ENCODE measurements around the gene SPRR4. TPM values are rescaled to one million over a fixed set of nuclear protein-coding genes. Genes with fewer than 3 reads are reported as not detected.

SPRR4 gene
- total RNA-seq, 1 experiment from 2014 or later: not detected

DNA sequence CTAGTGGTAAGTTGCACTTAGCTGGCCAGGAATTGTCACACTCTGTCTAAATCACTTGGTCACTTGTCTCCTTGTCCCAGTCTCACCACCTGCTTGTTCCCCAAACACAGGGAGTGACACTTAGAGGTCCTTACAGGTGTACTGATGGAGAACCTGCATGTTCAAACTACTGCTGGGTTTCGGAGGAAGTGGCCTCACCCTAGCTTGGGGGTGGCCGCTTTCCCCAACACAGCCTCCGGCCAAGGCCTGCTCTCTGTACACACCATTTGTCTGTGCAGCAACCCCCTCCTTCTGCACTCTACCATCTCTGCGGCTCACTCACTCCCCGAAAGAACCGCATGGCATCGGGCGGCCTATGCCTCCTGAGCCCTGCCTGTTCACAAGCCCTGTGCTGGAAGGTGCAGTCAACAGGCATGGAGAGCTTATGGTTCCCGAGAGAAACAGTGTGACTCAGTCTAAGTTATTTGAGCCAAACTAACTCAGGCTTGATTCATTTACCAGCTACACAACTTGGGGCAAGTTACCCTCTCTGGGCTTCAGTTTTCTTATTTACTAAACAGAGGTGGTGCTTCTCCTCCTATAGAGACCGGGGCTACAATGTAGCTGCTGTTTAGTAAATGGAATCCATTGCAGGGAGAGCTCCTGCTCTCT, 10.5 kb upstream of the SPRR4 start:
- Histone ChIP-seq H3K9me2 (ENCODE audit: insufficient read depth) (no peaks in the 10 kb centered on the region), H3K27me3 (ENCODE audit: insufficient read depth, low read depth) (no peaks in the 10 kb centered on the region), H3K4me2 (no peak overlapping the region), H3K4me3 (no peak overlapping the region), H2AFZ (no peak overlapping the region), H3K9me3 (ENCODE audit: insufficient read depth, low read depth) (no peaks in the 10 kb centered on the region), H3K27ac (no peak overlapping the region), H4K20me1 (ENCODE audit: insufficient read depth) (no peaks in the 10 kb centered on the region), H3K4me1 (replicated peaks; ENCODE audit: insufficient read depth) (peaks cover 27% of the 10 kb centered on the region), H3K79me2 (ENCODE audit: low read depth) (no peaks in the 10 kb centered on the region), H3K36me3 (ENCODE audit: low read depth) (no peaks in the 10 kb centered on the region), H3F3A (ENCODE audit: insufficient read depth, low read depth) (peaks cover 12% of the 10 kb centered on the region)
- ChIA-PET CTCF (interaction anchor here (0.6 kb wide), 1 partner anchor 237 kb away, joined by 4 read pairs; no protein-coding TSS in a partner anchor), POLR2A (ENCODE audit: unreplicated experiment) (no interaction called here)
- DNase-seq: no peak
- intact Hi-C loops (cut with micrococcal nuclease; ENCODE audit: unreplicated experiment): no loop called here
- no TSS peak for BruUV-seq (replicated peaks)
- TF ChIP-seq, protein P1, sequence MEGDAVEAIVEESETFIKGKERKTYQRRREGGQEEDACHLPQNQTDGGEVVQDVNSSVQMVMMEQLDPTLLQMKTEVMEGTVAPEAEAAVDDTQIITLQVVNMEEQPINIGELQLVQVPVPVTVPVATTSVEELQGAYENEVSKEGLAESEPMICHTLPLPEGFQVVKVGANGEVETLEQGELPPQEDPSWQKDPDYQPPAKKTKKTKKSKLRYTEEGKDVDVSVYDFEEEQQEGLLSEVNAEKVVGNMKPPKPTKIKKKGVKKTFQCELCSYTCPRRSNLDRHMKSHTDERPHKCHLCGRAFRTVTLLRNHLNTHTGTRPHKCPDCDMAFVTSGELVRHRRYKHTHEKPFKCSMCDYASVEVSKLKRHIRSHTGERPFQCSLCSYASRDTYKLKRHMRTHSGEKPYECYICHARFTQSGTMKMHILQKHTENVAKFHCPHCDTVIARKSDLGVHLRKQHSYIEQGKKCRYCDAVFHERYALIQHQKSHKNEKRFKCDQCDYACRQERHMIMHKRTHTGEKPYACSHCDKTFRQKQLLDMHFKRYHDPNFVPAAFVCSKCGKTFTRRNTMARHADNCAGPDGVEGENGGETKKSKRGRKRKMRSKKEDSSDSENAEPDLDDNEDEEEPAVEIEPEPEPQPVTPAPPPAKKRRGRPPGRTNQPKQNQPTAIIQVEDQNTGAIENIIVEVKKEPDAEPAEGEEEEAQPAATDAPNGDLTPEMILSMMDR (conservative IDR thresholded peaks at IDR 0.05): no peak
- TF ChIP-seq EZH2 (IDR thresholded peaks at IDR 0.05; ENCODE audit: low read depth): no peak

DNA sequence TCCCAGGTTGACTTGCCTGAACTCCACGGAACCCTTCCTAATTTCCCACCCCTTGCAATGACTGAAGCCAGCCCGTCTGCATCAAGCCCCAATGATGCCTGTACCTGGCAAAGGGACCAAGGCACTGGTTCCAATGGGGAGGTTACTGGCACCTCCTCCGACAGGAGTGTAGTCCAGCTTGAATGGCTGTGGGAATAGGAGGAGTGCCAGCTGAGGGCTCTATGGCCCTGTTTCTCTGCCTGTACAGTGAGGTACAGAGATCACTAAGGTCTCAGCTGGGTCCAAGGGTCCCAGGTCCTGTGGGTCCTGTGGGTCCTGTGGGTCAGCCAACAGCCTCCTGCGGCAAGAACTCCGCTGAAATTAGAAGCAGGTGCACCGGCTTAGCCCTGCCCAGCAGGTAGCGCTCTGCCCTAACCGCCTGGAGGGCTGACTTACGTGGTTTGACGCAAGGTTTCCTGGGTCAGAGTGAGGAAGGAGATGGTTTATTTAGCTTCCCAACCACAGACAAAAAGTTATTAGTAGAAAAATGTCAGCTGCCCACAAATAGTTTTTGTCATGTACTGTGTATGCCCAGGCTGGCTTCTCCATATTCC, 9.9 kb upstream of the SPRR4 start:
- peaks cover 10% of the 10 kb centered on the region; the same call in 1 of the 2 replicates for H3F3A ChIP-seq (ENCODE audit: insufficient read depth, low read depth)
- H3K4me2 ChIP-seq: no peak overlapping the region
- ChIA-PET POLR2A (ENCODE audit: unreplicated experiment) (no interaction called here), CTCF (no interaction called here)
- no peak overlapping the region for H2AFZ ChIP-seq
- TF ChIP-seq EZH2 (IDR thresholded peaks at IDR 0.05; ENCODE audit: low read depth): no peak
- TF ChIP-seq, protein P1 (conservative IDR thresholded peaks at IDR 0.05): no peak
- no peaks in the 10 kb centered on the region for H3K36me3 ChIP-seq (ENCODE audit: low read depth)
- H3K9me3 ChIP-seq (ENCODE audit: insufficient read depth, low read depth): no peaks in the 10 kb centered on the region
- no peak overlapping the region for H3K27ac ChIP-seq
- H4K20me1 ChIP-seq (ENCODE audit: insufficient read depth): no peaks in the 10 kb centered on the region
- BruUV-seq (replicated peaks): no TSS peak
- H3K4me3 ChIP-seq: no peak overlapping the region
- H3K4me1 ChIP-seq (replicated peaks; ENCODE audit: insufficient read depth): peaks cover 23% of the 10 kb centered on the region
- no peaks in the 10 kb centered on the region for H3K27me3 ChIP-seq (ENCODE audit: insufficient read depth, low read depth)
- no peaks in the 10 kb centered on the region for H3K9me2 ChIP-seq (ENCODE audit: insufficient read depth)
- no peaks in the 10 kb centered on the region for H3K79me2 ChIP-seq (ENCODE audit: low read depth)
- intact Hi-C loops (cut with micrococcal nuclease; ENCODE audit: unreplicated experiment): no loop called here
- DNase-seq: no peak

DNA sequence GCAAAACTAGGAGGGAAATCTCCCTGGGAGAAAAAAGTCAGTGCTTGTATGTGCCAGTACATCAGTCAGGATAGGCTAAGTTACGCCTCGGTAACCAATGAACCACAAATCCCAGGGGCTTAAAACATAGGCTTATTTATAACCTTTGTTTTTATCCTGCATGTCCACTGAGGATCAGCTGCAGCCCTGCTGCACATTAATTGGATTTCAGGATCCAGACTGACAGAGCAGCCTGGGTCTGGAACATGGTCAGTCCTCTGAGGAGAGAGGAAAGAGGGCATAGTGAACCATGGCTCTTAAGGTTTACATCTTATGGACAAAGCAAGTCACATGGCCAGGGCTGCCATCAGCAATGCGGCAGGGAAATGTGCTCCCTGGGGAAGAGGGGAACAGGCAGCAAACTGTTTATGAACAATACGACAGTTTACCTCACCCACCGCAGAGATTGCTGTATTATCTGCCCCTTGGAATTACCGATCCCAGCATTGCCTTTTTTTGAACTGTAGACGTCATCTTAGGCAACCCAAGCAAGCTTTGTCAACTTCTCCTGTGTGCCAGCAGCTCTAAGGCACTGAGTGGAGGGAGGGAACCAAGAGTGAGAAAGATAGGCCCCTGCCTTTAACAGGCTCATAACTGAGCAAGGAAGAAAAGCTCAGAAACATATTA, 9.1 kb upstream of the SPRR4 start:
- no peak for DNase-seq
- Histone ChIP-seq H3K4me2 (no peak overlapping the region), H3K27ac (no peak overlapping the region), H3K36me3 (ENCODE audit: low read depth) (no peaks in the 10 kb centered on the region), H4K20me1 (ENCODE audit: insufficient read depth) (no peaks in the 10 kb centered on the region), H3K79me2 (ENCODE audit: low read depth) (no peaks in the 10 kb centered on the region), H3K4me3 (no peak overlapping the region), H3K9me2 (ENCODE audit: insufficient read depth) (no peaks in the 10 kb centered on the region), H3K4me1 (replicated peaks; ENCODE audit: insufficient read depth) (peaks cover 27% of the 10 kb centered on the region), H2AFZ (no peak overlapping the region), H3F3A (ENCODE audit: insufficient read depth, low read depth) (peaks cover 10% of the 10 kb centered on the region; the same call in 1 of the 2 replicates), H3K9me3 (ENCODE audit: insufficient read depth, low read depth) (no peaks in the 10 kb centered on the region), H3K27me3 (ENCODE audit: insufficient read depth, low read depth) (no peaks in the 10 kb centered on the region)
- CTCF ChIA-PET: no interaction called here
- intact Hi-C loops (cut with micrococcal nuclease; ENCODE audit: unreplicated experiment): no loop called here
- TF ChIP-seq EZH2 (IDR thresholded peaks at IDR 0.05; ENCODE audit: low read depth): no peak
- TF ChIP-seq, protein P1 (conservative IDR thresholded peaks at IDR 0.05): no peak
- BruUV-seq (replicated peaks): no TSS peak
- POLR2A ChIA-PET (ENCODE audit: unreplicated experiment): no interaction called here

Data from PC-9 (cell line).